ENCODE results near the gene REEP5.
A peak's percentile ranks its signal among the peaks of the same experiment; 100 is the strongest.

REEP5 gene

DNA sequence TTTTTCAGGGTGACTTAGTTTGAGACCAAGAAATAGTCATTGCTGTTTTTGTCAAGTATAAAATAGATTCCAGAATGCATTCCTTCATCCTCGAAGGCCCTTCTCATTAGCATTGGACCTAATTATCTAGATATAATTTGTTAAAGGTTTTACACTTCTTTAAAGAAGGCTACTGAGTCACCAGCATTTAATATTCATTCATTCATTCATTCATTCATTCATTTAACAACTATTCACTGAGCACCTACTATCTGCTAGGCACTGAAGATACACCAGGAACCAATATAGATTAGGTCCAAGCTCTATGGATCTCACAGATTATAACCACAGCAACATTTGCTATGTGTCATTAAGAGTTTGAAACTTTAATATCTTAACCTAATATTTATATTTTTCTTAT is 11.1 kb upstream of the REEP5 start:
- Histone ChIP-seq H3K9me3 (ENCODE audit: control extremely low read depth in 1 of 5, control insufficient read depth in 4 of 5, insufficient read depth in 2 of 5, low read depth in 1 of 5, low read length in 4 of 5) (no peaks in the 10 kb centered on the region), H3K27ac (ENCODE audit: insufficient read depth in 1 of 2, low read depth in 1 of 2, low read length in 2 of 2, poor library complexity in 1 of 2, severe bottlenecking in 2 of 2) (no peak overlapping the region), H3K4me1 (ENCODE audit: control extremely low read depth in 1 of 4, control insufficient read depth in 4 of 4, insufficient read depth in 4 of 4, low read length in 3 of 4) (peaks cover 10 to 35% (median 15%) of the 10 kb centered on the region in 4 experiments), H3K27me3 (replicated peaks in 2 of 5; ENCODE audit: control insufficient read depth in 4 of 5, insufficient read depth in 5 of 5, low read length in 4 of 5) (peaks cover 0 to 70% (median 29%) of the 10 kb centered on the region in 5 experiments), H3K36me3 (ENCODE audit: control insufficient read depth in 4 of 4, insufficient read depth in 4 of 4, low read length in 3 of 4) (no peaks in the 10 kb centered on the region), H3K4me3 (ENCODE audit: control insufficient read depth in 1 of 7, extremely low read depth in 1 of 7, insufficient read depth in 4 of 7, low read depth in 2 of 7, low read length in 6 of 7) (no peak overlapping the region)
- CTCF ChIA-PET: no interaction called here
- POLR2A ChIA-PET: no interaction called here
- no peak for DNase-seq
- WGBS (ENCODE audit: insufficient coverage): no CpG with 5 or more reads among the region's 1 CpG

DNA sequence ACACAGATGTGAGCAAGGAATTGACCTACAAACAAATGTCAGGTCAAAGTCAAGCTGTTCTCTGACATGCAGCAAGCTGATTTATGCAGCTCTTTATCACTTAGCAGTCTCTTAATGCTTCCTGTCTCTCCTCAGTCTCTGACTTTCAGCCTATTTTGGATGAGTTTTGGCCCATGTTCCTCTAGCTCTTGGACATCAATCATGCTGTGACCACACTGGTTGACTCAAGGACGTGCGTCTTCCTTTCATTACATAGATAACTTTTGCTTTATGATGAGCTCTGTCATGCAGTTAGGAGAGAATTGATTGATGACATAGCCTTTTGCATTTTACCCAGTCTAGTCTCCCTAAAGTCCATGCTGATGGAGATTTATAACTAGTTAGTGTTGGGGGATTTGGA is 9.4 kb upstream of the REEP5 start:
- no CpG with 5 or more reads among the region's 2 CpGs for WGBS (ENCODE audit: insufficient coverage)
- H3K4me3 ChIP-seq (ENCODE audit: control insufficient read depth in 1 of 7, extremely low read depth in 1 of 7, insufficient read depth in 4 of 7, low read depth in 2 of 7, low read length in 6 of 7): no peak overlapping the region
- peak in 2 of 3 donors; percentile 23 to 35 for DNase-seq
- ChIA-PET CTCF (interaction anchor here (1.2 to 1.6 kb wide), 2 partner anchors 8 to 10 kb away, joined by 5 read pairs; partner anchors contain the start of gene REEP5), POLR2A (no interaction called here)
- H3K36me3 ChIP-seq (ENCODE audit: control insufficient read depth in 4 of 4, insufficient read depth in 4 of 4, low read length in 3 of 4): no peaks in the 10 kb centered on the region
- H3K4me1 ChIP-seq (ENCODE audit: control extremely low read depth in 1 of 4, control insufficient read depth in 4 of 4, insufficient read depth in 4 of 4, low read length in 3 of 4): peaks cover 10 to 44% (median 15%) of the 10 kb centered on the region in 4 experiments
- H3K27ac ChIP-seq (ENCODE audit: insufficient read depth in 1 of 2, low read depth in 1 of 2, low read length in 2 of 2, poor library complexity in 1 of 2, severe bottlenecking in 2 of 2): no peak overlapping the region
- no peaks in the 10 kb centered on the region for H3K9me3 ChIP-seq (ENCODE audit: control extremely low read depth in 1 of 5, control insufficient read depth in 4 of 5, insufficient read depth in 2 of 5, low read depth in 1 of 5, low read length in 4 of 5)
- peaks cover 0 to 77% (median 31%) of the 10 kb centered on the region in 5 experiments for H3K27me3 ChIP-seq (replicated peaks in 2 of 5; ENCODE audit: control insufficient read depth in 4 of 5, insufficient read depth in 5 of 5, low read length in 4 of 5)

DNA sequence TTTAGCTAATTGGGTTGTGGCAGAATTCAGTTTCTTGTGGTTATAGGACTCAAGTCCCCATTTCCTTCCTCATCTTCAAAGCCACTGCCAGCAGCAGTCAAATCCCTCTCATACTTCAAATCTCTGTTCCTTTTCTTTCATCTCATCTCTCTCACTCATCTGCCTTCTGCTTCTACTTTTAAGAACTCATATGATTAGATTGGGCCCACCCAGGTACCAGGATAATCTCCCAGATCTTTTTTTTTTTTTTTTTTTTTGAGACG is 8.0 kb upstream of the REEP5 start:
- Histone ChIP-seq H3K36me3 (ENCODE audit: control insufficient read depth in 4 of 4, insufficient read depth in 4 of 4, low read length in 3 of 4) (no peaks in the 10 kb centered on the region), H3K27me3 (replicated peaks in 2 of 5; ENCODE audit: control insufficient read depth in 4 of 5, insufficient read depth in 5 of 5, low read length in 4 of 5) (peaks cover 0 to 78% (median 37%) of the 10 kb centered on the region in 5 experiments), H3K27ac (ENCODE audit: insufficient read depth in 1 of 2, low read depth in 1 of 2, low read length in 2 of 2, poor library complexity in 1 of 2, severe bottlenecking in 2 of 2) (no peak overlapping the region), H3K4me3 (ENCODE audit: control insufficient read depth in 1 of 7, extremely low read depth in 1 of 7, insufficient read depth in 4 of 7, low read depth in 2 of 7, low read length in 6 of 7) (no peak overlapping the region), H3K9me3 (ENCODE audit: control extremely low read depth in 1 of 5, control insufficient read depth in 4 of 5, insufficient read depth in 2 of 5, low read depth in 1 of 5, low read length in 4 of 5) (no peaks in the 10 kb centered on the region), H3K4me1 (ENCODE audit: control extremely low read depth in 1 of 4, control insufficient read depth in 4 of 4, insufficient read depth in 4 of 4, low read length in 3 of 4) (peaks cover 10 to 44% (median 15%) of the 10 kb centered on the region in 4 experiments)
- POLR2A ChIA-PET: no interaction called here
- CTCF ChIA-PET: interaction anchor here (1.1 kb wide), 1 partner anchor 31 kb away, joined by 4 read pairs; no protein-coding TSS in a partner anchor
- DNase-seq: peak; percentile 75 to 96 (median 93)
- WGBS (ENCODE audit: insufficient coverage): no CpG with 5 or more reads among the region's 1 CpG

DNA sequence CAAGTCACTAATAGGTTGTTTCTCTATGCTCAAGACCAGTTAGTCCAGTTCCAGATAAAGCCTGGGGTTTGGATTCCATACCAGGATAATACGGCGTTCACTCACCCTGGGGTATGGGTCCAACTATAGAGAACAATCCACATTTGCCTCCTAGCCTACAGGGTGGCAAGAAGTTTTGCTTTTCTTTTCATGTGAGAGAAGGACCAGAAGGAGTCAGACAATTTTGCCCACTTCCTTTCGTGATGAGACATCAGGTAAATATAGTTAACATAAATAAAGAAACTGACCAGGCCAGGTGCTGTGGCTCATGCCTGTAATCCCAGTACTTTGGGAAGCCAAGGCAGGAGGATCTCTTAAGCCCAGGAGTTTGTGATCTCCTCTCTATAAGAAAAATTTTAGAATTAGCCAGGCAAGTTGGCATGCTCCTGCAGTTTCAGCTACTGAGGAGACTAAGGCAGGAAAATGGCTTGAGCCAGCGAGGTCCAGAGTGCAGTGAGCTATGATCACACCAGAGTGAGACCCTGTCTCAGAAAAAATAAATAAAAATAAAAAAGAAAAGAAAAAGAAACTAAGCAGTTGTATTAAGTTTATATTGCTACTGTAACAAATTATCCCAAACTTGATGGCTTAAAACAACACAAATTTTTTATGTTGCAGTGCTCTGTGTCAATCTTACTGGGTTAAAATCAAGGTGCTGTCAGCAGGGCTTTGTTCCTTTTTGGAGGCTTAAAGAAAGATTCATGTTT is 7.5 kb upstream of the REEP5 start:
- peaks cover 0 to 79% (median 34%) of the 10 kb centered on the region in 5 experiments for H3K27me3 ChIP-seq (replicated peaks in 2 of 5; ENCODE audit: control insufficient read depth in 4 of 5, insufficient read depth in 5 of 5, low read length in 4 of 5)
- peaks cover 10 to 44% (median 15%) of the 10 kb centered on the region in 4 experiments for H3K4me1 ChIP-seq (ENCODE audit: control extremely low read depth in 1 of 4, control insufficient read depth in 4 of 4, insufficient read depth in 4 of 4, low read length in 3 of 4)
- H3K27ac ChIP-seq (ENCODE audit: insufficient read depth in 1 of 2, low read depth in 1 of 2, low read length in 2 of 2, poor library complexity in 1 of 2, severe bottlenecking in 2 of 2): no peak overlapping the region
- ChIA-PET POLR2A (no interaction called here), CTCF (interaction anchor here (1.1 kb wide), 1 partner anchor 32 kb away, joined by 4 read pairs; no protein-coding TSS in a partner anchor)
- peak overlapping the region in 1 of 7 experiments; percentile 22 for H3K4me3 ChIP-seq (ENCODE audit: control insufficient read depth in 1 of 7, extremely low read depth in 1 of 7, insufficient read depth in 4 of 7, low read depth in 2 of 7, low read length in 6 of 7)
- no peak for DNase-seq
- no peaks in the 10 kb centered on the region for H3K9me3 ChIP-seq (ENCODE audit: control extremely low read depth in 1 of 5, control insufficient read depth in 4 of 5, insufficient read depth in 2 of 5, low read depth in 1 of 5, low read length in 4 of 5)
- no peaks in the 10 kb centered on the region for H3K36me3 ChIP-seq (ENCODE audit: control insufficient read depth in 4 of 4, insufficient read depth in 4 of 4, low read length in 3 of 4)
- no CpG with 5 or more reads among the region's 4 CpGs for WGBS (ENCODE audit: insufficient coverage)

DNA sequence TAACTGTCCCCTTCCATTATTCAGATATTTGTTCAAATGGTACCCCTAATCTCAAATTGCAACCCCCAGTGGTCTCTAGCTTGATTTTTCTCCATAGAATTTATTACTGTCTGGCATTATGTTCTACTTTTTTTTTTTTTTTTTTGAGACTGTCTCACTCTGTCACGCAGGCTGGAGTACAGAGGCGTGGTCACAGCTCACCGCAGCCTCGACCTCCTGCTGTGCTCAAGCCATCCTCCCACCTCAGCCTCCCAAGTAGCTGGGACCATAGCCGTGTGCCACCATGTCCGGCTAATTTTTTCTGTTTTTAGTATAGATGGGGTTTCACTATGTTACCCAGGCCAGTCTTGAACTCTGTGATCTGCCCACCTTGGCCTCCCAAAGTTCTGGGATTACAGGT is 2.0 kb upstream of the REEP5 start:
- CTCF ChIA-PET: interaction anchor here (1.9 kb wide), 1 partner anchor 50 kb away, joined by 5 read pairs; no protein-coding TSS in a partner anchor
- no peak for DNase-seq
- POLR2A ChIA-PET: interaction anchor here (0.6 kb wide), 1 partner anchor 238 kb away, joined by 7 read pairs; no protein-coding TSS in a partner anchor
- H3K27ac ChIP-seq (ENCODE audit: insufficient read depth in 1 of 2, low read depth in 1 of 2, low read length in 2 of 2, poor library complexity in 1 of 2, severe bottlenecking in 2 of 2): no peak overlapping the region
- 40% methylated on average over 1 of the region's 6 CpGs for WGBS (ENCODE audit: insufficient coverage)
- peaks cover 26 to 50% (median 32%) of the 10 kb centered on the region in 4 experiments for H3K4me1 ChIP-seq (ENCODE audit: control extremely low read depth in 1 of 4, control insufficient read depth in 4 of 4, insufficient read depth in 4 of 4, low read length in 3 of 4)
- peak overlapping the region in 1 of 7 experiments; percentile 18 for H3K4me3 ChIP-seq (ENCODE audit: control insufficient read depth in 1 of 7, extremely low read depth in 1 of 7, insufficient read depth in 4 of 7, low read depth in 2 of 7, low read length in 6 of 7)
- peaks cover 0 to 6% (median 0%) of the 10 kb centered on the region in 4 experiments for H3K36me3 ChIP-seq (ENCODE audit: control insufficient read depth in 4 of 4, insufficient read depth in 4 of 4, low read length in 3 of 4)
- no peaks in the 10 kb centered on the region for H3K9me3 ChIP-seq (ENCODE audit: control extremely low read depth in 1 of 5, control insufficient read depth in 4 of 5, insufficient read depth in 2 of 5, low read depth in 1 of 5, low read length in 4 of 5)
- peaks cover 0 to 73% (median 20%) of the 10 kb centered on the region in 5 experiments for H3K27me3 ChIP-seq (replicated peaks in 2 of 5; ENCODE audit: control insufficient read depth in 4 of 5, insufficient read depth in 5 of 5, low read length in 4 of 5)

DNA sequence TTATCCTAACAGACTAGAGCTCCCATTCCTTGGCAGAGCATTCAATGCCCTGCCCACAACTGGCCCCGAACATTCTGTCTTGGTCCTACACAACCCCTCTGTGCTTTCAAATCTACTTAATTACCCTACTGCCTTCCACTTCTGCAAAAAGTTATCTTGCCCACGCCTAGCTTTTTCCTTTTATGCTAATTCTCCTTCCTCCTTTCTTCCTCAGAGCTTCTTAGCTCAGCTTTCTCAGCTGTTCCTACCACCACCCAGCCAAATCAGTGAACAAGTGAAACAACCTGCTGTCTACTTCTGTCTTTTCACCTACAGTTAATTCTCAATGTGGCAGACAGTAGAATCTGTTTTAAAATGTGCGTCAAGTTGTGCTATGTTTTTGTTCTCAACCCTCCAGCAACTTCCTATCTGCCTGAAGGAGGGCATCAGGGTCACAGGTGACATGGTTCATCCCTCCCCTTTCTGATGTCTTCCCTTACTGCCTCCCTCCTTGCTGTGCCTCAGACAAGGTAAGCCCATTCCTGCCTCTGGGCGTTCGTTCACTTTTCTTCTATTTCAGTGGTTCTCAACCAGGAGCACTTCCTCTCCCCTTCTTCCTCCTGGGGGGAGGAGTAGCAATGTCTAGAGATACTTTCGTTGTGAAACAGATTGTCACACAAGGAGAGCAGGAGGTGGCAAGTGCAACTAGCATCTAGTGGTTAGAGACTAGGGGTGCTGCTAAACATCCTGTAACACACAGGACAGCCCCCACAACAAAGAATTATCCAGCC is 1.3 kb upstream of the REEP5 start:
- no peaks in the 10 kb centered on the region for H3K9me3 ChIP-seq (ENCODE audit: control extremely low read depth in 1 of 5, control insufficient read depth in 4 of 5, insufficient read depth in 2 of 5, low read depth in 1 of 5, low read length in 4 of 5)
- H3K36me3 ChIP-seq (ENCODE audit: control insufficient read depth in 4 of 4, insufficient read depth in 4 of 4, low read length in 3 of 4): peaks cover 0 to 13% (median 0%) of the 10 kb centered on the region in 4 experiments
- peaks cover 0 to 76% (median 19%) of the 10 kb centered on the region in 5 experiments for H3K27me3 ChIP-seq (replicated peaks in 2 of 5; ENCODE audit: control insufficient read depth in 4 of 5, insufficient read depth in 5 of 5, low read length in 4 of 5)
- ChIA-PET CTCF (interaction anchor here (0.9 to 2.0 kb wide), 6 partner anchors 8 to 64 kb away, joined by 3 to 5 read pairs (median 4); partner anchors contain the start of gene DCP2), POLR2A (interaction anchor here (0.5 to 0.6 kb wide), 2 partner anchors 12 to 425 kb away, joined by 3 read pairs; no protein-coding TSS in a partner anchor)
- peak in 2 of 3 donors; percentile 56 to 68 for DNase-seq
- H3K27ac ChIP-seq (ENCODE audit: insufficient read depth in 1 of 2, low read depth in 1 of 2, low read length in 2 of 2, poor library complexity in 1 of 2, severe bottlenecking in 2 of 2): no peak overlapping the region
- peaks cover 22 to 44% (median 31%) of the 10 kb centered on the region in 4 experiments for H3K4me1 ChIP-seq (ENCODE audit: control extremely low read depth in 1 of 4, control insufficient read depth in 4 of 4, insufficient read depth in 4 of 4, low read length in 3 of 4)
- H3K4me3 ChIP-seq (ENCODE audit: control insufficient read depth in 1 of 7, extremely low read depth in 1 of 7, insufficient read depth in 4 of 7, low read depth in 2 of 7, low read length in 6 of 7): peak overlapping the region in 5 of 7 experiments; percentile 18 to 58 (median 25)
- WGBS (ENCODE audit: insufficient coverage): 1% methylated on average over 5 of the region's 6 CpGs
